Stimulated activated CD4-positive, alpha-beta T cell treated with anti-CD3 and anti-CD28 coated beads, Interleukin-15, amount 100 ng/mL, for 24 hours (primary cell): ENCODE measurements around the gene KCNIP2.

ENCODE experiments used
- DNase-seq: peaks from one replicate; pipeline ENCODE4 v3.0.0-alpha.2; 2020

KCNIP2 gene

DNA sequence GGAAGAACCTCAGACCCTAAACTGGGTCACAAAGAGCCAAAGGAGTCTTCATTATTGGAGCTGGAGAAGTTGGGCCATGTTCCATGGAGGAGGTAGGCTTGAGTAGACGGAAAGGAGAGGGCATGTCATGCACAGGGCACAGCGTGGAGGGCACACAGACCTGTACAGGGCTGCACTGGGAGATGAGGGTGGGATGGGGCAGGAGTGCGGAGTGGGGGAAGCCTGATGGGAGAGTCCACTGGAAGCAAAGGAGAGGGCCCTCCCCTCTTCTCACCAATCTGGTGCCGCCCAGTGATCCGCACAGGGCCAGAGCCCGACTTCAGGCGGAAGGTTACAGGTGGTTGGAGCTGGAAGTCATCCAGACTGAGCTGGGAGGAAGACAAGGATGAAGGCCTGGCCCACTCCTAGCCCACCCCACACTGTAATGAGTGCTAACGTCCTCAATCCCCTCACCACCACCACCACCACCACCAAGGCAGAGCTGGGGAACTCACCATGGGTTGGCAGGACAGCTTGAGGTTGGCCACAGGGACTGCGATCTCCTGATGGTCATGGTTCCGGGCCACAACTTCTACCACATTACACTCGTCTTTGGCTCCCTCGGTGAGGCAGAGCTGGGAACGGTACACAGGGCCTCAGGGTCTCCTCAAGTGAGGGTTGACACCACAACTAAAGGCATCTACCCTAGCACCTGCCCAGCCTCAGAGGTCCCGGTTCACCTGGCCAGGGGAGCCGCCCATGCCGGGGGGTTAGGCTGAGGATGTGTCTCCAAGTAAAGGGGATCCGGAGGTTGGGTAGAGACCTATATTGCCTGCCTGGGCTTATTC, 61.4 kb downstream of the KCNIP2 start:
- DNase-seq: peak; percentile 18

DNA sequence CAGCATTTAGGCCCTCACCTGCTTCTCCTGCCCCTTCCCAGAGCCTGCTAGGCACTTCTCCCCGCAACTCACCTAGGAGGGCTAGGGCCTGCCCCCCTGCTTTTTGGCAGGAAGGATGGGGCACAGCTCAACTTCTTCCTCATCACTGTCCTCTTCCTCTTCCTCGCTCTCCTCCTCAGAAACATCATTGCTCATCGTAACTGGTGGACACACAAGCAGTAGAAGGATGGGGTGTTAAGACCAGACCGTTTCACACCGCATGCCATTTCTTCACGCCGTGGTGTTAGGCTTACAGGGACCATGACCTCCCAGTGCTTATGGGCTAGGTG, 62.0 kb downstream of the KCNIP2 start:
- no peak for DNase-seq

DNA sequence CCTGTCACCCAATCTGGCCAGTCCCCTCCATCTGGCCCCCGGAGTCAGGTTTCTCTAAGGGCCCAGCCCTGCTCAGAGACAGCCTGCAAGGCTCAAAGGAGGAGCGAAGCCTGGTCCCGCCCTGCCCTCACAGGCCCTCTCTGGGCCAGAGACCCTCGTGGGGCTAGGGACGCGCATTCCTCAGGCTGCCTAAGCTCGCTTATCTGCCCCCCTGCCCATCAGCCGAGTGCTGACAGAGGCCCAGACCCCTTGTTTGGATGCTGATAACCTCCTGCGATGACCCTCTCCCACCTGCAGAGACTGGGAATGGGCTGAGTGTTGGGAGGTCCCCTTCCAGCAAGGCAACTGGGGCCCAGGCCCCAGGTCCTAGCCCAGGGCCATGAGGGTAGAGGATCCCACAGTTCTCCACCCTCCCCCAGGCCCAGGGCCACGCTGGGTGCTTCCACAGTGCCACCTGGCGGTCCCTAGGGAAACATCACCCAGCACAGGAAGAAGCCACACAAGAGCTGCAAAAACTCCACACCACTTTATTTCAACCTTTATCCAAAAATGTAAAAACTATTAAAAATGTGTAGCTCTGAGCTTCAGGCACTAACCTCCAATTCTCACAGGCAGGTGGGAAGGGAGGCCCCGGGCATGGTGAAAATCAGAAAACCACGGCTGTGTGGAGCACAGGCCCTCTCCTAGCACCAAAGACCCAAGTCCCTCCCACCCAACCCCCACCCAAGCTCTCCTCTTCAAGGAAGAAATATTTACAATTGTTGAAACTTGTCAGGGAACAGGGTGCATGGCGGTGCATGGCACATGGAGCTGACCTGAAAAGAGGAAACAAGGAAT, 62.6 kb downstream of the KCNIP2 start:
- peak; percentile 80 for DNase-seq

DNA sequence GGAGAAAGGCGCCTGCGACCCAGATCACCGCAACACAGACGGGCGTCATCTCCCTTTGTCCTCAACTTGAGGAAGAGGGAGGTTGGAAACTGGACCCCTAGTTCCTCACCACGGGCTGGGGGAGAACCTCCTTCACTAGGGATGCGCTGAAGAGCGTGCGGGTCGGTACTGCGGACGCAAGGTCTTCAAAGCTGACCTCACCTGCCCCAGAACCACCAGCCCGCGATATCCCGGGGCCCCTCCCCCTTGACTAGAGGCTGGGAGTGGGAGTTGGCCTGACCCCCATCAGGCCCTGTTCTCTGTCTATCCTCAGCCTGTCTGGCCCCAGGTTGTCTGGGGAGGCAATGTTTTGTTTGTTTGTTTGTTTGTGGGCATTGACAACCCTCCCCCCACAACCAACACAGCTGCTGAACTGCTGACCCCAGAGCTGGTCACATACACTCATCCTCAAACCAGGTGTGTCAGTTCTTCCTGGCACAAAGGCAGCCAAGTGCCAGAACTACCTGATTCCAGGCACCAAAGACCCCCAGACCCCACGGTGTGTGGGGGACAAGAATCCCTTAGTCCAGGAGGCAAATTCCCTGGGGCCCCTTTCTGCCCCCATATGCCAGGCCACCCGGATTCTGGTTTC, 63.3 kb downstream of the KCNIP2 start:
- peak; percentile 21 for DNase-seq

DNA sequence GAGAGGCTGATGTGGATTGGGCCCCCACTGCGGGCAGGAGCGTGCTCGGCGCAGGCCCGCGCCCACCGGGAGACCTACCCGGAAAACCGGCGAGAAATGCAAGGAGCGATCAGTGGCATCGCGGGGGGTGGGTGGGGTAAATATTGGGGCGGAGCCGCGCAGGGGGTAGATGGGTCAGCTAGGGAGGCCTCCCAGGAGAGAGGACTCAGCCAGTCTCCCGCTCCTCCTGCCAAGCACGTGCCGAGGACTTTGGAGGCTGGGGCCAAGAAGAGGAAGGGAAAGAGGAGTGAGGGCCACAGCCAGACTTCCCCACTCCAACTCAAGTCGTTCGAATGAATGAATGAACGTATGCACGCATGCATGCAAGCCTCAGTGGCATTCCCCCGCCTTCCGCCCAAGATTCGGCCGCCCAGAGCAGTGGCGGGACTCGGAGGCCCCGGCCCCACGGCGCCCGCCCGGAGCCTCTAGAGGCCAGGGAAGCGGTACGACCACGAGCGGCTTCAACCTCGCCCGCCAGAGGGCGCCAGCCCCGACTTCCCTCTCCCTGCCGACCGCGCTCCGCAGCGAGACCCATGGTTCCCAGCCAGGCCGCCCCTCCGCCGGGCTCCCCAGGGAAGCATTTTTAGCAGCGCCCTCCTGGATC, 63.9 kb downstream of the KCNIP2 start:
- peak; percentile 92 for DNase-seq

DNA sequence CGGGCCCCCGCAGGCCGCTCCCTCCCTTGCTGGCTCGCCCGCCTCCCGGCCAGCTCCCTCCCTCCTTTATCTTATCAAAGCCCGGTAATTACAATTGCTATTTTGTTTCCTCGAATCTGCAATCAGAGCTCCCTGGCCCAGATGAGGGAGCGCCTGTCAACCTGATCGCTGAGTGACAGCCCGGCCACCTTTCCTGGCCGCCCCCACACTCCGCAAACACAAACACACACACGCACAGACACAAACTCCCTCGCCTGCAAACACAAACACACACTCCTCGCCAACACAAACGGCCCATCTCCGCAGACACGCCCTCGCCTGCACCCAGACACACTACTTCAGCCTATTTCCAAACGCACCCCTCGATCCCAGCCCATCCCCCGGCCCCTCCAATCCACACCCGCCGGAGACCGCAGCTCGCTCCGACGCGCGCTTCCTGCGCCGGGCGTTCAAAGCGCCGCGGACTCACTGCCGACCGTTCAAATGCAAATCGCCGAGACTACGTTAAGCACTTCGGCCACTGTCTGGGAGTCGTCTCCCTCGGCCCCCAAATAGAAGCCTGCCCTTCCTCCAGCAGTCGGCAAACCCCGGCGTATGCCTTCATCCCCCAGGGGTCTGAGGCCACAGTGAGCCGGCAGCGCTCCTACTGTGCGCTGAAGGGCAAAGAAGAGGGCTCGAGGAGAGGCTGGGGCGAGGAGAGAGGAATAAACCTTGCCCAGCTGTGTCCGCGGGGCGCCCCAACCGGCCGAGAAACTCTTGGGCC, 64.6 kb downstream of the KCNIP2 start:
- peak; percentile 38 for DNase-seq

DNA sequence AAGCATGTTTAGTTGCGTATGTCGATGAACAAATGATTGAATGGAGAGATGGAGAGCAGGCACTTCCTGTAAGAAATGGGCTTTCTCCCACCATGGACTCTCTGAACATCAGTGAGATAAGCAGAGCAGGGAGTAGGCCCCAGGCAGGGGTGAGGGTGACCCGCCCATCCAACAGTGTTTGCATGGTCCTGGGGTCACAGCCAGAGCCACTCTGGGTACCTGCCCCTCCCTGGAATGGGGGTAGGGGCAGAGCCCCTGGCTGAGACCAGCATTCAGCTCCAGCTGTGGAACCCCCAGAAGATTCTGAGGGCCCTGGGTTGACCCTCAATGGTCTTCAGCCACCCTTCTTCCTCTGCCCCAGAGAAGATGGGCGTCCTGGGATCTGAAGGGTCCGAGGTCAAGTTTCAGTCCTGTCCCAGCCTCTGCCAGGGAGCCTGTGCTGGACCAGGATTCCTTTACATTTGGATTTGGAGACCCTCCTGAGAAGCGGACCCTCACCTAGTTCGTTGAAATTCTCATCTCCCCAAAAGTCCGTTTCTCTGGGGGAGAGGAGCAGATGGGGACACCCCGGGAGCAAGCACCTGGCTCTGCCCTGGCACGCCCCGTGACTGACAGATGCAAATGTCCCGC, 65.3 kb downstream of the KCNIP2 start:
- DNase-seq: no peak

DNA sequence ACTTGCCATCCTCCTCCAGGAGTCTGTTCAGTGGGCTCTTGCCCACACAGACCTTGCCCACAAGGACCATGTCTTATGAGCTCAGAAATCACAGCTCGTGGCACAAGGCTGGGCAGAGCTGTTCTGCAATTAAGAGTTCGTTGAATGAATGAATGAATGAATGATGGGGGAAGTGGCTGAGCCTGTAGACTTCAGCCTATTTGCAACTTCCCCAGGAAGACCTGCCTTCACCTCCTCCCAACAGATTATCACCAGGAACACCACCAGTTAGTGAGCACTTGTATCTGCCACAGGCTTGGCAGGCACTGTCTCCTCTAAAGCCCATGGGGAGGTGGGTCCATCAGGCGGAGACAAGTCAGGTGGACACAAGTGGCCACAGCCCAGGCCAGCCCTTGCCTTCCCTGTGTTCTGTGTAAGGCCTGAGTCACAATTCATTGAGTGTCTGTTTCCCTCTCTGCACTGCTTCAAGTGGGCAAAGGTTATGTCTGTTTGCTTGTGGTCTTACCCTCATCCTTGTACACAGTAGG, 65.9 kb downstream of the KCNIP2 start:
- DNase-seq: no peak

DNA sequence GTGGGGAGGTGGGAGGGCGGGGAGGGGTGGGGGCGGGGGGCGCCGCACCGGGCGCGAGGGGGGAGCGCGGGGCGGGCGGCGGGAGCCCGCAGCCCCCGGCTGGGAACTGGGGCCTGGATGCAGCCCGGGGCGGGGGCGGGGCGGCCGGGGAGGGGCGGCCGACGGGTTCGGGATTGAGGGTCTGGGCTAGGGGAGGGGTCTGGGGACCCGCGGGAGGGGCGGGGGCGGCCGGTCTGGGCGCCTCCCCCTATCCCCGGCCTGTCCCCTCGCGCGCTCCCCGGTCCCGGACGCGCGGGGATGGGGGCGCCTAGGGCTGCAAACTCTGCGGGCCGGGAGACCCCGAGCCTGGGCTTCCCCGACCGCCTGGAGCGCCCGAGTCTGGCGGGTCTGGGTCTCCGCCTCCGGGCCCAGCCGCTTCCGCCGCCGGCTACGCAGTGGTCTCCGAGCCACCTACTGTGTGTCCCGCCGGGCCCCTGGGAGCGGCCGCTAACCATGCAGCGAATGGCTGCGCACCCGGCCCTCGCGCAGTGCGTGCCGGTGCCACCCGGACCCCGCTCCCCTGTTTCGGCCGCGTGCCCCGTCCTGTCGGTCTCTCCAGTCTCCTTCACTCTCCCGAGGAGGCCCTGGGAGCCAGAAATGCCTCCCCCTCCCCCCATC, 67.3 kb downstream of the KCNIP2 start:
- no peak for DNase-seq
